Fibroblast of lung (primary cell): ENCODE data around the gene DPH3.

Experiments used
- EZH2 ChIP-seq: IDR thresholded peaks from 2 replicates; pipeline ENCODE4 v1.5.1; 2012; ENCODE audit warnings: low read length, control low read depth, mild to moderate bottlenecking; ENCODE audit errors: missing control alignments
- TF ChIP-seq, protein P1 (sequence below), 2 donors: IDR thresholded peaks in 1 of 2; conservative IDR thresholded peaks in 1 of 2; 1 replicate in 1 of 2; 2 replicates in 1 of 2; pipeline ENCODE4 v1.5.1; 2011 to 2012; ENCODE audit warnings: low read length in 2 of 2, control low read depth in 1 of 2, inconsistent platforms in 1 of 2, low read depth in 1 of 2, mild to moderate bottlenecking in 1 of 2

DNA sequence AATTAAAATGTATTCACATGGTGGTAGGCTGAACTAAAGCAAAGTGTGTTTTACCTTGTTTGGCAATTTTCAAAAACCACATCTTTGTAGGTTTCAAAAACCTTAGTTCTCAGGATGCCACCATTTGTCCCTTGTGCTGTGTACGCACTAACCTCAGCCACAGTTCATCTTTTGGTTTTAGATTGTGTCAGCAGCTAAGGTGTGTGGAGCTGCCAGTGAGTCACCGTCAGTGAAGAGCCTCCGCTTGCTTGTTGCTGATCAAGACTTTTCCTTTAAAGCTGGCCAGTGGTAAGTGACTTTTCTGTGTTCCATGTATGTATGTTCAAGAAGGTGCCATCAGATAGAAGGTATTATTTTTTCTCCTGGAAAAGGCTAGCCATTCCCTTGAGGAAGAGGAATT, 21.4 kb upstream of the DPH3 start:
- TF ChIP-seq, protein P1, sequence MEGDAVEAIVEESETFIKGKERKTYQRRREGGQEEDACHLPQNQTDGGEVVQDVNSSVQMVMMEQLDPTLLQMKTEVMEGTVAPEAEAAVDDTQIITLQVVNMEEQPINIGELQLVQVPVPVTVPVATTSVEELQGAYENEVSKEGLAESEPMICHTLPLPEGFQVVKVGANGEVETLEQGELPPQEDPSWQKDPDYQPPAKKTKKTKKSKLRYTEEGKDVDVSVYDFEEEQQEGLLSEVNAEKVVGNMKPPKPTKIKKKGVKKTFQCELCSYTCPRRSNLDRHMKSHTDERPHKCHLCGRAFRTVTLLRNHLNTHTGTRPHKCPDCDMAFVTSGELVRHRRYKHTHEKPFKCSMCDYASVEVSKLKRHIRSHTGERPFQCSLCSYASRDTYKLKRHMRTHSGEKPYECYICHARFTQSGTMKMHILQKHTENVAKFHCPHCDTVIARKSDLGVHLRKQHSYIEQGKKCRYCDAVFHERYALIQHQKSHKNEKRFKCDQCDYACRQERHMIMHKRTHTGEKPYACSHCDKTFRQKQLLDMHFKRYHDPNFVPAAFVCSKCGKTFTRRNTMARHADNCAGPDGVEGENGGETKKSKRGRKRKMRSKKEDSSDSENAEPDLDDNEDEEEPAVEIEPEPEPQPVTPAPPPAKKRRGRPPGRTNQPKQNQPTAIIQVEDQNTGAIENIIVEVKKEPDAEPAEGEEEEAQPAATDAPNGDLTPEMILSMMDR (conservative IDR thresholded peaks at IDR 0.05 in 1 of 2, IDR thresholded peaks at IDR 0.05 in 1 of 2; ENCODE audit: low read depth in 1 of 2, low read length in 2 of 2): no peak
- no peak for TF ChIP-seq EZH2
